GM10248 (cell line): ENCODE measurements around the gene PEX10.

Experiments
- CTCF ChIA-PET: fragments of 300-600 bp; sonication (Branson Sonifier 250); formaldehyde crosslinking; extraction: SDS; loops from one replicate; lab custom pipeline; 2021; ENCODE audit warnings: antibody characterized with exemption; lab: Yijun Ruan, JAX
- POLR2A ChIA-PET: fragments of 350-650 bp; sonication (Branson Sonifier 250); formaldehyde crosslinking; extraction: SDS; loops from one replicate; lab custom pipeline; 2020; ENCODE audit warnings: antibody characterized with exemption; lab: Yijun Ruan, JAX
- DNase-seq: peaks from one replicate; pipeline ENCODE4 v3.0.0; 2012; ENCODE audit errors: extremely low spot score
- CTCF ChIP-seq: IDR thresholded peaks from 2 replicates; pipeline ENCODE4 v1.5.1; 2012; ENCODE audit warnings: mild to moderate bottlenecking, low read depth; ENCODE audit errors: extremely low read depth, missing control alignments, control extremely low read depth

PEX10 gene

GRCh38 chr1:2438038-2438437 lies 25.7 kb upstream of the PEX10 start:
- no peak for TF ChIP-seq CTCF
- ChIA-PET CTCF (no interaction called here), POLR2A (no interaction called here)
- DNase-seq: no peak

- ChIA-PET POLR2A (no interaction called here), CTCF (no interaction called here)
Measured at GRCh38 chr1:2437617-2438016, 25.3 kb upstream of the PEX10 start.

GRCh38 chr1:2436876-2437275 lies 24.5 kb upstream of the PEX10 start:
- no peak for TF ChIP-seq CTCF
- ChIA-PET POLR2A (no interaction called here), CTCF (no interaction called here)
- DNase-seq: no peak

More at GRCh38 chr1:2437617-2438016, 25.3 kb upstream of the PEX10 start:
- DNase-seq: no peak
- TF ChIP-seq CTCF: no peak

- no peak for DNase-seq
- CTCF ChIA-PET: no interaction called here
- no peak for TF ChIP-seq CTCF
- POLR2A ChIA-PET: no interaction called here
Measured at GRCh38 chr1:2435746-2436355, 23.5 kb upstream of the PEX10 start.

- no peak for DNase-seq
- no peak for TF ChIP-seq CTCF
- POLR2A ChIA-PET: no interaction called here
- CTCF ChIA-PET: no interaction called here
Measured at GRCh38 chr1:2435091-2435490, 22.7 kb upstream of the PEX10 start.

GRCh38 chr1:2433936-2434655 lies 21.7 kb upstream of the PEX10 start:
- ChIA-PET POLR2A (no interaction called here), CTCF (interaction anchor here (0.7 kb wide), 1 partner anchor 96 kb away, joined by 3 read pairs; the partner anchor contains the start of gene HES5)
- no peak for TF ChIP-seq CTCF
- DNase-seq: no peak
